Chondrocyte (in vitro differentiated cells): Measurements from ENCODE around the gene EPS8. TPM values are rescaled to one million over a fixed set of nuclear protein-coding genes. Genes with fewer than 3 reads are reported as not detected.
"Not testable (repeated sequence)": the region's sequence is repeated elsewhere in the genome, so short reads cannot be mapped to it uniquely, and the experiment has no call there.

Experiments used
- DNase-seq: peaks from one replicate; pipeline ENCODE4 v3.0.0; 2021; ENCODE audit warnings: mixed read lengths, low spot score
- H3K27ac Mint-ChIP-seq: one replicate; pipeline ENCODE4 v1.8.0; 2021; ENCODE audit warnings: mild to moderate bottlenecking, moderate library complexity, mixed read lengths; ENCODE audit not compliant: unreplicated experiment
- H3K27me3 Mint-ChIP-seq: 2 replicates; pipeline ENCODE4 v1.8.0; 2021; ENCODE audit warnings: low read depth, mixed read lengths
- H3K36me3 Mint-ChIP-seq: 2 replicates; pipeline ENCODE4 v1.8.0; 2021; ENCODE audit warnings: low read depth, mixed read lengths
- H3K4me1 Mint-ChIP-seq: 2 replicates; pipeline ENCODE4 v1.8.0; 2021; ENCODE audit warnings: low read depth, mild to moderate bottlenecking, mixed read lengths
- H3K4me3 Mint-ChIP-seq: one replicate; pipeline ENCODE4 v1.8.0; 2021; ENCODE audit warnings: mild to moderate bottlenecking, moderate library complexity, mixed read lengths; ENCODE audit not compliant: unreplicated experiment
- H3K9me3 Mint-ChIP-seq: 2 replicates; pipeline ENCODE4 v1.8.0; 2021; ENCODE audit warnings: low read depth, mixed read lengths
- CTCF ChIP-seq: fragments of 200-600 bp; sonication (generic); IDR thresholded peaks from 2 replicates; pipeline ENCODE4 v1.5.0; 2021; ENCODE audit warnings: antibody characterized with exemption, mild to moderate bottlenecking, moderate library complexity
- total RNA-seq: library from RNA; stranded (reverse); gene quantifications from 3 replicates; pipeline ENCODE4 v1.2.1, GENCODE V29; 2021

The EPS8 gene
- total RNA-seq, 1 donor from 2014 or later, result 114 TPM

GRCh38 chr12:15770021-15770420, 19.2 kb downstream of the EPS8 start:
- Mint-ChIP-seq H3K9me3 (no peaks in the 10 kb centered on the region), H3K27me3 (no peaks in the 10 kb centered on the region), H3K4me3 (peak overlapping the region; percentile 21), H3K36me3 (peaks cover 3% of the 10 kb centered on the region), H3K27ac (peak overlapping the region; percentile 97), H3K4me1 (peaks cover 73% of the 10 kb centered on the region)
- no peak for TF ChIP-seq CTCF
- no peak for DNase-seq

- Mint-ChIP-seq H3K27ac (peak overlapping the region; percentile 97), H3K9me3 (no peaks in the 10 kb centered on the region), H3K4me3 (peak overlapping the region; percentile 21), H3K4me1 (peaks cover 73% of the 10 kb centered on the region), H3K27me3 (no peaks in the 10 kb centered on the region), H3K36me3 (peaks cover 3% of the 10 kb centered on the region)
- DNase-seq, result no peak
- TF ChIP-seq CTCF, result no peak
Observed at GRCh38 chr12:15769586-15769985, 19.6 kb downstream of the EPS8 start.

DNA sequence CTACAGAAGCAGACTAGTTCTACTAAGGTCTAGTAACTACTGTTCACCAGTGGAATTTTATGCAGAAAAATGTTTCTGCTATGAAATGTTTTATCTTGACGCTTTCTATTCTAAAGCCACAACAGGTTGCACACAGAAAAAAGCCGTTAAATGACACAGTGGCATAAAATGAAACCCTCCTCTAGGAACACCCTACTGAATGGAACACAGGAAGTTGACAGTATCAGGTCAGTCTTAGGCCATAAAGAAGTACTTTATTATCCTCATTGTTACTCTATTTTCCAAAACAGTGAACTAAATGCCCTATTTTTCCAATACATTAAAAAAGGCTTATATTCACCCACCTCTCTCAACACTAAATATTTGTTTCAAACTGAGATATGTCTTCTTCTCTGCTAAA, 21.9 kb downstream of the EPS8 start:
- peak overlapping the region; percentile 15 for H3K27ac Mint-ChIP-seq
- H3K36me3 Mint-ChIP-seq, result peaks cover 5% of the 10 kb centered on the region
- no peaks in the 10 kb centered on the region for H3K9me3 Mint-ChIP-seq
- H3K4me1 Mint-ChIP-seq, result peaks cover 80% of the 10 kb centered on the region
- no peak overlapping the region for H3K4me3 Mint-ChIP-seq
- H3K27me3 Mint-ChIP-seq, result no peaks in the 10 kb centered on the region
- no peak for TF ChIP-seq CTCF
- no peak for DNase-seq

DNA sequence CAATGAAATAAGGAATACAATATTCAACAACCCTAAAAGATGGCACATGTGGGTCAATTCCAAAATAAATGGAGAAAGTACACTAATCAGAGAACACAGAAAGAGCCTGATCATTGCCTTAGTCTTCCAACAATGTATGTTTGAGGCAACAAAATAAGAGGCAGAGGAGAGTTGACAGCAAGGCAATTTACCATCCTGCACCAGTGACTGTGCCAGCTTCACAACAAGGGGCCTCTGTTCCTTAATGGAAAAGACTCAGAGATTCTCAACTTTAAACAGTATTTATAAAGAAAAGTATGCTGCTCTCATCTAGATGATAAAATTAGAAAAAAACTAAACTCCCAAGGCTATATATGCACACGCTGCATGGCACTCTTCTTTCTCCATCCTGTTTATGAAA, 25.9 kb downstream of the EPS8 start:
- Mint-ChIP-seq H3K4me3 (no peak overlapping the region), H3K27ac (no peak overlapping the region), H3K36me3 (peaks cover 5% of the 10 kb centered on the region), H3K9me3 (peaks cover 10% of the 10 kb centered on the region), H3K4me1 (peaks cover 57% of the 10 kb centered on the region), H3K27me3 (no peaks in the 10 kb centered on the region)
- no peak for TF ChIP-seq CTCF
- no peak for DNase-seq

- H3K4me1 Mint-ChIP-seq, result peaks cover 60% of the 10 kb centered on the region
- not testable (repeated sequence) for H3K9me3 Mint-ChIP-seq, DNase-seq, H3K36me3 Mint-ChIP-seq, H3K4me3 Mint-ChIP-seq, H3K27me3 Mint-ChIP-seq, H3K27ac Mint-ChIP-seq
Observed at GRCh38 chr12:15762162-15762561, 27.0 kb downstream of the EPS8 start.

- peak overlapping the region; percentile 57 for H3K27ac Mint-ChIP-seq
- peaks cover 10% of the 10 kb centered on the region for H3K9me3 Mint-ChIP-seq
- no peak for TF ChIP-seq CTCF
- H3K4me3 Mint-ChIP-seq, result no peak overlapping the region
- no peaks in the 10 kb centered on the region for H3K27me3 Mint-ChIP-seq
- DNase-seq, result no peak
- H3K4me1 Mint-ChIP-seq, result peaks cover 71% of the 10 kb centered on the region
- H3K36me3 Mint-ChIP-seq, result peaks cover 2% of the 10 kb centered on the region
Observed at GRCh38 chr12:15757553-15758255, 31.5 kb downstream of the EPS8 start.
